Mesothelial cell of epicardium (in vitro differentiated cells): ENCODE measurements around the gene CENPW. TPM values are rescaled to one million over a fixed set of nuclear protein-coding genes. Genes with fewer than 3 reads are reported as not detected.

Source experiments
- DNase-seq, 2 experiments: peaks; one replicate each; pipeline ENCODE4 v3.0.0; 2021; ENCODE audit warnings: low spot score in 2 of 2; ENCODE audit not compliant: unreplicated experiment in 2 of 2
- H3K27ac Mint-ChIP-seq: 2 replicates; pipeline ENCODE4 v1.8.0; 2021; ENCODE audit warnings: mixed read lengths
- H3K27me3 Mint-ChIP-seq: 2 replicates; pipeline ENCODE4 v1.8.0; 2021; ENCODE audit warnings: low read depth, mixed read lengths
- H3K36me3 Mint-ChIP-seq: 2 replicates; pipeline ENCODE4 v1.8.0; 2021; ENCODE audit warnings: mixed read lengths
- H3K4me1 Mint-ChIP-seq: 2 replicates; pipeline ENCODE4 v1.8.0; 2021; ENCODE audit warnings: mixed read lengths
- H3K4me3 Mint-ChIP-seq: 2 replicates; pipeline ENCODE4 v1.8.0; 2021; ENCODE audit warnings: mild to moderate bottlenecking, moderate library complexity, mixed read lengths
- H3K9me3 Mint-ChIP-seq: 2 replicates; pipeline ENCODE4 v1.8.0; 2021; ENCODE audit warnings: mixed read lengths
- total RNA-seq: library from RNA; stranded (reverse); gene quantifications from 3 replicates; pipeline ENCODE4 v1.2.1, GENCODE V29; 2021
- TF ChIP-seq, protein P1 (sequence below): fragments of 200-600 bp; sonication (generic); IDR thresholded peaks from one replicate; pipeline ENCODE4 v1.5.0; 2021; ENCODE audit warnings: antibody characterized with exemption; ENCODE audit not compliant: unreplicated experiment

The CENPW gene
- total RNA-seq, 1 donor from 2014 or later: 23.8 TPM

DNA sequence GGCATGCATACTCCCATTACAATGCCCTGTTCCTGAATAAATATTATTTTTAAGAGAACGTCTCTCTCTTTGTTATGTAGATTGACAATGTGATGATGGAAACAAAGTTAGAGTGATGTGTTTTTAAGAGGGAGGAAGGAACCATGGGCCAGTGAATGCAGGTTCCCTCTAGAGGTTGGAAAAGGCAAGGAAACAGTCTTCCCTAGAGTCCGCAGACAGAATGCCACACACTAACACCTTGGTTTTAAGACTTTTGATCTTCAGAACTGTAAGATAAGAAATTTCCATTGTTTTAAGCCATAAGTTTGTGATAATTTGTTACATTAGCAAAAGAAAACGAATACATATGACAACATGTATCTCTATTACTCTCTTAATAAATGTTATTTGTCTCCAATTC lies 4.7 kb upstream of the CENPW start:
- Mint-ChIP-seq H3K4me1 (peaks cover 1% of the 10 kb centered on the region), H3K4me3 (no peak overlapping the region), H3K27me3 (no peaks in the 10 kb centered on the region), H3K27ac (no peak overlapping the region), H3K9me3 (no peaks in the 10 kb centered on the region), H3K36me3 (no peaks in the 10 kb centered on the region)
- DNase-seq: no peak
- TF ChIP-seq, protein P1, sequence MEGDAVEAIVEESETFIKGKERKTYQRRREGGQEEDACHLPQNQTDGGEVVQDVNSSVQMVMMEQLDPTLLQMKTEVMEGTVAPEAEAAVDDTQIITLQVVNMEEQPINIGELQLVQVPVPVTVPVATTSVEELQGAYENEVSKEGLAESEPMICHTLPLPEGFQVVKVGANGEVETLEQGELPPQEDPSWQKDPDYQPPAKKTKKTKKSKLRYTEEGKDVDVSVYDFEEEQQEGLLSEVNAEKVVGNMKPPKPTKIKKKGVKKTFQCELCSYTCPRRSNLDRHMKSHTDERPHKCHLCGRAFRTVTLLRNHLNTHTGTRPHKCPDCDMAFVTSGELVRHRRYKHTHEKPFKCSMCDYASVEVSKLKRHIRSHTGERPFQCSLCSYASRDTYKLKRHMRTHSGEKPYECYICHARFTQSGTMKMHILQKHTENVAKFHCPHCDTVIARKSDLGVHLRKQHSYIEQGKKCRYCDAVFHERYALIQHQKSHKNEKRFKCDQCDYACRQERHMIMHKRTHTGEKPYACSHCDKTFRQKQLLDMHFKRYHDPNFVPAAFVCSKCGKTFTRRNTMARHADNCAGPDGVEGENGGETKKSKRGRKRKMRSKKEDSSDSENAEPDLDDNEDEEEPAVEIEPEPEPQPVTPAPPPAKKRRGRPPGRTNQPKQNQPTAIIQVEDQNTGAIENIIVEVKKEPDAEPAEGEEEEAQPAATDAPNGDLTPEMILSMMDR: no peak

DNA sequence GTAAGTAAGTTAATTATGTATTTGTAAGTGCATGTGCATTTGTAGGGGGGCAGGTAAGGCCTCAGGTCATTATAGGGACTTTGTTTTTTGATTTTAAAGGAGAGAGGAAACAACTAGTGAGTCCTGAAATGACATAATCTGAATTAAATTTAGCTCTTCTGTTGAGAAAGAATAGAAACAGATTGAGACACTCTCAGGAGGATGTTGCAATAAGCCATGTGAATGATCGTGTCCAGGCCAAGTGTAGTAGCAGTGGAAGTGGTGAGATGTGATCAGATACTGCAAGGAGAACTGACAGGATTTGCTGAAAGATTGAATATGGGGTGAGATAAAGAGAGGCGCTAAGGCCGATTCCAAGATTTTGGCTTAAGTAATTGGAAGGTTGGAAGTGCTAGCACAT lies 2.6 kb upstream of the CENPW start:
- no peaks in the 10 kb centered on the region for H3K36me3 Mint-ChIP-seq
- no peak overlapping the region for H3K4me3 Mint-ChIP-seq
- H3K4me1 Mint-ChIP-seq: peaks cover 20% of the 10 kb centered on the region
- H3K9me3 Mint-ChIP-seq: no peaks in the 10 kb centered on the region
- H3K27me3 Mint-ChIP-seq: no peaks in the 10 kb centered on the region
- TF ChIP-seq, protein P1: no peak
- no peak for DNase-seq
- no peak overlapping the region for H3K27ac Mint-ChIP-seq

DNA sequence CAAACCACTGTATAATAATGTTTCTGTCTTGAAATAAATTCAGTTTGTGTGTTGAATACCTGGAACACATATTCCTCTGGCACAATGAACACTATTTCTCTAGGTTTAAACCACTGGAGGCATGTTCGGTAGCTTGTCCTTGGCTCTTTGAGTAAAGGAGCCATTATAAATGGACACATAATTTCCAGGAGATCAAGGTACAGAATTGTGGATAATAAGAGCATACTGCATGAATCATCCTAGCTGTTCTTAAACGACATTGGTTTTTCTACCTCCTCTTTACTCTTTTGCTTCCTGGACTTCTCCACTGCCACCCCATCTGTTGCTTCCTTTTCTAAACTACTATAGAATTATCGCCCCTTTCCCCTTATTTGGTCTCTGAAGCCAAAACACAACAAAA lies 1.2 kb downstream of the CENPW start:
- Mint-ChIP-seq H3K4me1 (peaks cover 23% of the 10 kb centered on the region), H3K9me3 (no peaks in the 10 kb centered on the region), H3K27me3 (no peaks in the 10 kb centered on the region), H3K27ac (no peak overlapping the region), H3K36me3 (no peaks in the 10 kb centered on the region), H3K4me3 (no peak overlapping the region)
- DNase-seq: no peak
- TF ChIP-seq, protein P1: no peak

DNA sequence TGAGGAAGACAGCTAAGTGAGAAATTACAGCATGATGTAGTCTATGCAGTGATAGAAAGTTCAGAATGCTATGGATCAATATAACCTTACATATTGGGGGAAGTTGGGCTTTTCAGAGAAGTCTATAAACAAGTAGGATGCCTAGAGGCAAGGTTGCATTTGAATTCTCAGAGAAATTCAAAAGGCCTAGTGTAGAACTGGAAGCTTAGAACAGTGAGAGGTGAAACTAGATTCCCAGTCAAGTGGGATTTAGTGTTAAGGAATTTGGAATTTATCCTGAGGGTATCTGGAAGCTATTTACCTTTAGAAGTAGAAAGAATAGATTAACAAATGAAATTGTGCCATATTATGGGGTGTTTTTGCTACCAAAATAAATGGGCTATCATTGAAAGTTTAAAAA lies 4.3 kb downstream of the CENPW start:
- DNase-seq: no peak
- TF ChIP-seq, protein P1: no peak
- H3K4me1 Mint-ChIP-seq: peaks cover 23% of the 10 kb centered on the region
- no peaks in the 10 kb centered on the region for H3K27me3 Mint-ChIP-seq
- no peaks in the 10 kb centered on the region for H3K36me3 Mint-ChIP-seq
- H3K9me3 Mint-ChIP-seq: no peaks in the 10 kb centered on the region
- no peak overlapping the region for H3K4me3 Mint-ChIP-seq
- H3K27ac Mint-ChIP-seq: no peak overlapping the region

DNA sequence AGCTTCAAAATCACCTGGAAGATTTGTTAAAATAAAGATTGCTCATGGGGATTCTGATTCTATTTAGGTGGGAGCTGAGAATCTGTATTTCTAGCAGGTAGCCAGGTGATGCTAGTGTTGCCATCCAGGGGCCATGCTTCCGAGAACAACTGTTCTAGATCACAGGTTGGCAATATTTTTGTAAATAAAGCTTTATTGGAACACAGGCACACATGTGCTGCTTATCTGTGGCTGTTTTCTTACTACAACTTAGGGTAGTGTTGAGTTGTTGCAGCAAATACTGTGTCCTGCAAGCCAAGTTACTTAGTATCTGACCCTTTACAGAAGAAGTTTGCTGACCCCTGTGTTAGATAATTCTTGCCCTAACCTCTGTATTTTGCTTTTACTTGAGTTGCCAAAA lies 12.0 kb downstream of the CENPW start:
- H3K9me3 Mint-ChIP-seq: peaks cover 14% of the 10 kb centered on the region
- TF ChIP-seq, protein P1: no peak
- peaks cover 13% of the 10 kb centered on the region for H3K36me3 Mint-ChIP-seq
- no peaks in the 10 kb centered on the region for H3K4me1 Mint-ChIP-seq
- no peak for DNase-seq
- H3K27ac Mint-ChIP-seq: no peak overlapping the region
- no peaks in the 10 kb centered on the region for H3K27me3 Mint-ChIP-seq
- no peak overlapping the region for H3K4me3 Mint-ChIP-seq

DNA sequence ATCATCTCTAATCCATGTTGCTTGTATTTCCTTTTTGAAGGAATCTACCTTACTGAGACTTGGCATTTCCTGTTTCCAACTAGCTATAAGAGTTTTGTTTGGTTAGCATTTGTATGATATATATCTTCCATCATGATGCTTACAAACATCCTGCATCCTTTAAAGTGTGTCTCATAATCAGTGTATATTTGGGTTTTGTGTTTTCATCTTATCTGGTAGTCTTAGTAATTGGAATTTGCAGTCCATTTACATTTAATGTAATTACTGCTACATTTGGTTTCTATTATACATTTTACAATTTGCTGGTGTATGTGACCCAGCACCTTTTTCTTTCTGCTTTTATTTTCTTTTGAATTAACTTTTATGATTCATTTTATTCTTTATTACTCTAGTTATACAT lies 12.6 kb downstream of the CENPW start:
- DNase-seq: no peak
- peaks cover 18% of the 10 kb centered on the region for H3K36me3 Mint-ChIP-seq

More for the DNA sequence above, 12.6 kb downstream of the CENPW start:
- Mint-ChIP-seq H3K4me1 (no peaks in the 10 kb centered on the region), H3K27me3 (no peaks in the 10 kb centered on the region), H3K9me3 (peaks cover 18% of the 10 kb centered on the region), H3K27ac (no peak overlapping the region), H3K4me3 (no peak overlapping the region)
- TF ChIP-seq, protein P1: no peak
